ENCODE measurements around the gene CLDN9.
A peak's percentile ranks its signal among the peaks of the same experiment; 100 is the strongest.

The CLDN9 gene

DNA sequence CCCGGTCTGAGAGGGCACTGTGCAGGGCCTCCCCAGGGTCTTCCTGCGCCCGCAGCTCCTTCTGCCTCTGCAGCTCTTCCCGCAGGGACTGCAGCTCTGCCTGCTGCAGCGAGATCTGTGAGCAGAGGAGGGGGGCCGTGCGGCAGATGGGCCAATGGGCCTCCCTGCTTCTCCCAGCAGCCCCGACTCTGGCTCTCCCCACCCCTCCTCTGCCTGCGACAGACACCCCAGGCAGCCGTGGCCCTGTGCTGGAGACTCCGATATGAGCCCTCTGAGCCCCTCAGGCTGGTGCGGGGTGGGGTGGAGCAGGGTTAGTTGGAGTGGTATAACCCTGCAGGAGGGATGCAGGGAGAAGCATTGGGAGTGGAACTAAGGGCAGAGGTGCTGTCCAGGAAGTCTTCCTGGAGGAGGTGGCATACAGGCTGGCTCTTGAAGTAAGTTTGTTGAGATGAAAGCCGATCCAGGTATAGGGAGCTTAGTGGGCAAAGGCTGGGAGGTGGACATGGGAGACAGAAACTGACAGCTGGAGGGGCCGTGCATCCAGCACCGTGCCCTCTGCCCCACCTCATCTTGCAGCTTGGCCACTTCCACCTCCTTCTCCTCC lies 16.1 kb downstream of the CLDN9 start:
- Histone ChIP-seq H3K27me3 (ENCODE audit: insufficient read depth, low read length) (peaks cover 20% of the 10 kb centered on the region), H3K27ac (ENCODE audit: low read depth, low read length) (no peak overlapping the region), H3K4me3 (ENCODE audit: low read length) (no peak overlapping the region), H3K9me3 (ENCODE audit: insufficient read depth, low read depth, low read length) (no peaks in the 10 kb centered on the region), H3K9ac (ENCODE audit: low read depth, low read length) (no peak overlapping the region), H3K4me1 (ENCODE audit: insufficient read depth, low read length) (peaks cover 11% of the 10 kb centered on the region), H3K36me3 (ENCODE audit: insufficient read depth, low read length) (peaks cover 17% of the 10 kb centered on the region)
- WGBS = 62% methylated on average over 15 of the region's 15 CpGs

DNA sequence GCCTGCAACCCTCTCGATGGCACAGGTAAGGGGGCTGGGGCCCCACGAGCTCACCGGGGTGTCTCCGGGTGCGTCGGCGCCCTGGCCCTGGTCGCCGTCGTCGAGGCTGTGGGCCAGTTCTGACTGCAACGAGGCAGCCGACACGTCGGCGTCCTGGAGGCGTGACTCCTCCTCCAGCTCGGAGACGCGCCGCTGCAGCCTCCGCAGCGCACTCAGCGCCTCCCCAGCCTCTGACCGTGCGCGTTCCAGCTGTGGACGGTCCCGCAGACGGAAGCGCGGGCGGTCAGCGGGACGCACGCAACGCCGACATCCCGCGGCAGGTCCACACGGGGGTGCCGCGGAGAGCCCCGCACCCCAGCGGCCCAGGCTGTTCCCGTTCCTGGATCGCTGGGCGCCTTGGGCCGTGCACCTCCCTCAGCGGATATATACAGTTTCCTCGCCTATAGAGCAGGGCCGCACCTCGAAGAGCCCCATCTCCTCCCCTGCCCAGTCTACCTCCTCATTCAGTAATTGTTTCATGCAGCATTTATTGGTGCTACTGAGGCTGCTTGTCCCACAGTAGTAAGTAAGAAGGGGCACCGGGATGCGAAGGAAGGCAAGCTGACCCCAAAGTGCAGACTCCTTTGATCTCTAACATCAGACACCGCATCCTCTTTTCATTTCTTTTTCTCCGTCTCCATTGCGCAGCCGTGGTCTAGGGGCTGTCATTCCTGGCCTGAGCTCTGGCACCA lies 16.9 kb downstream of the CLDN9 start:
- 91% methylated on average over 59 of the region's 59 CpGs for WGBS
- no peak overlapping the region for H3K9ac ChIP-seq (ENCODE audit: low read depth, low read length)
- peaks cover 11% of the 10 kb centered on the region for H3K4me1 ChIP-seq (ENCODE audit: insufficient read depth, low read length)
- H3K9me3 ChIP-seq (ENCODE audit: insufficient read depth, low read depth, low read length) = no peaks in the 10 kb centered on the region
- no peak overlapping the region for H3K27ac ChIP-seq (ENCODE audit: low read depth, low read length)
- peaks cover 17% of the 10 kb centered on the region for H3K36me3 ChIP-seq (ENCODE audit: insufficient read depth, low read length)
- no peak overlapping the region for H3K4me3 ChIP-seq (ENCODE audit: low read length)
- peaks cover 26% of the 10 kb centered on the region for H3K27me3 ChIP-seq (ENCODE audit: insufficient read depth, low read length)

DNA sequence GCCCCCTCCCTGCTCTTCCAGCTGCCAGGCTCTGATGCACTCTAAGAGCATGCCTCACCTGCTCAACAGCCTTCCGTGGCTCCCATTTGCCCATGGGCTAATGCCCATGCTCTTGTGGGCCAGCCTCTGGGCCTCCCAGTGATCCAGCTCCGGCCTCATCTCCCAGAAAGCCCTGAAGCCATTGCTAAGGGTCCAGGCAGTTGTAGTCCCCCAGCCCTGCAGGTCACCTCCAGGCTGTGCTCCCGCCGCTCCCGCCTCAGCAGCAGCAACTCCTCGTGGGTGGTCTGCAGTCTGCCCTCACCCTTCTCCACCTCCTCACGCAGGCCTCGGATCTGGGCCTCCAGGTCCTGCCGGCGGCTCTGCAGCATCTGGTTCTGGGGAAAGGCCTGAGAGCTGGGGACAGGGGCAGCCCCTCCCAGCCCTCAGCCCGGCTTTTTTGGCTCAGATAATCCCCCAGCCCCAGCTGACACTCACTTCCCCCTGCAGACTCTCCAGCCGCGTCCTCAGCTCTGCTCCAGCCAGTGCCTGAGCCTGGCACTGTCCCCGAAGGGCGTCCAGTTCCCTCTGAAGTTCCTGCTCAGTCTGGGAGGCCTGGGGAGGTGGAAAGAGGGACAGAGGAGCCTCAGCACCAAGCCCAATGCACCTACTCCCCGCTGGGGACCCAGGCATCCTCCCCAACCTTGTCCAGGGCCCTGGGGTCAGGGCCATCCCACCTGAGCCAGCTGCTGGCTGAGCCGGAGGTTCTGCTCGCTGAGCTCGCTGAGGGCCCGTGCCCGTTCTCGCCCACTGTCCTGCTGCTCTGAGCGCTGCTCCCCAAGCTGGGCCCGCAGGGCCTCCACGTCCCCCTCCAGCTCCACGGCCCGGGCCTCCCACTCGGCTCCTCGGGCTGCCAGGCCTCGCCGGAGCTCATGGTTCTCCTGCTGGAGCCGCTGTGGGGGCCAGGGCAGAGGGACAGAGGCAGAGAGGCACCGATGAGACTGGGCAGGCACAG lies 17.8 kb downstream of the CLDN9 start:
- H3K4me1 ChIP-seq (ENCODE audit: insufficient read depth, low read length) = peaks cover 11% of the 10 kb centered on the region
- H3K4me3 ChIP-seq (ENCODE audit: low read length) = no peak overlapping the region
- H3K9ac ChIP-seq (ENCODE audit: low read depth, low read length) = no peak overlapping the region
- no peaks in the 10 kb centered on the region for H3K9me3 ChIP-seq (ENCODE audit: insufficient read depth, low read depth, low read length)
- H3K36me3 ChIP-seq (ENCODE audit: insufficient read depth, low read length) = peaks cover 17% of the 10 kb centered on the region
- 89% methylated on average over 33 of the region's 33 CpGs for WGBS
- no peak overlapping the region for H3K27ac ChIP-seq (ENCODE audit: low read depth, low read length)
- peaks cover 32% of the 10 kb centered on the region for H3K27me3 ChIP-seq (ENCODE audit: insufficient read depth, low read length)

DNA sequence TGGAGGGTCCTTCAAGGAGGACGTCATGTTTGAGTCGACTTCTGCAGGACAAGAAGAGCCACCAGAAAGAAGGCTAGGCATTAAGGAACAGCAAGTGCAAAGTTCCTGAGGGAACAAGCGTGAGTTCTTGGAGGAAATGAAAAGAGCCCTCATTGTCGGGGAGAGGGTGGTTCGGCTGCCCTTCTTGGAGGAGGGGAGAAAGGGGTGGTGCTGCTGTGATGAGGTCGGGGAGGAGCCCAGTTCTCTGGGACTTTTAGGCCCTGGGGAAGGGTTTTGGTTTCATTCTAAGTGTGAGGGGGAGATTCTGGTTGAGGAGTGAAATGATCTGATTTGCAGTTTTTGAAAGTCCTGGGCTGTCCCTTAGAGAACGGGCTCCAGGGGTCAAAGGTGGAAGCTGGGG lies 19.9 kb downstream of the CLDN9 start:
- Histone ChIP-seq H3K4me1 (ENCODE audit: insufficient read depth, low read length) (peaks cover 9% of the 10 kb centered on the region), H3K36me3 (ENCODE audit: insufficient read depth, low read length) (no peaks in the 10 kb centered on the region), H3K4me3 (ENCODE audit: low read length) (no peak overlapping the region), H3K9me3 (ENCODE audit: insufficient read depth, low read depth, low read length) (no peaks in the 10 kb centered on the region), H3K27ac (ENCODE audit: low read depth, low read length) (no peak overlapping the region), H3K9ac (ENCODE audit: low read depth, low read length) (no peak overlapping the region), H3K27me3 (ENCODE audit: insufficient read depth, low read length) (peaks cover 53% of the 10 kb centered on the region)
- 73% methylated on average over 7 of the region's 7 CpGs for WGBS

DNA sequence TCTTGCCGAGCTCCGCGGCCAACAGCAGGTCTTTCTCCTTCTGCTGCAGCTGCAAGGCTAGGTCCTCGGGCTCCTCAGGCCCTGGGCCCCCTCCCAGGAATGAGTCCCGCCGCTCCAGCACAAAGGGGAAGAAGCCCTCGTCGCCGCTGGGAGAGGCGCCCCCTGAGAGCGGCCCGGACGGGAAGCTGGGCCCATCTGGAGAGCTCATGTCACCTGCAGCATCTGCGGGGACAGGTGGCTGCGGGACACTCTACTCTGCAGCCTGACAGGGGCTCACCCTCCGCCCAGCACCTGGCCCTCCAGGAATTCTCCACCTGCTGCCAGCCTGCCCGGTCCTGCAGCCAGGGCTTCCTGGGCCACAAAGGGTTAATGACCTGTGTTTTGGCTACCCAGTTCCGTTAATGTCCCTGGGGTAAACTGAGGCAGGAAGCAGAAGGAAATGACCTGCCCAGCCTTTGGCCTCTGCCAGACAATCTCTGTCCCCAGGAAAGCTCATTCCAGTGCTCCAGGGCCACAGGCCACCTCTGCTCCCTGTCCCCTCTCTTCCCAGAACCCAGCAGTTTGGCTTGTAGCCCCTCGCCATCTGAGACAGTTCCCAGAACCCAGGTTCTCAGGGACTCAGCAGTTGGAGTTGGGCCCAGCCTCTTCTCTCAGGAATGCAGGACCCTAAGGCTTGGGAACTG lies 22.7 kb downstream of the CLDN9 start:
- Histone ChIP-seq H3K36me3 (ENCODE audit: insufficient read depth, low read length) (no peaks in the 10 kb centered on the region), H3K27ac (ENCODE audit: low read depth, low read length) (no peak overlapping the region), H3K9ac (ENCODE audit: low read depth, low read length) (no peak overlapping the region), H3K4me3 (ENCODE audit: low read length) (peak overlapping the region; percentile 63), H3K4me1 (ENCODE audit: insufficient read depth, low read length) (peaks cover 5% of the 10 kb centered on the region; the same call in 1 of the 2 replicates), H3K27me3 (ENCODE audit: insufficient read depth, low read length) (peaks cover 51% of the 10 kb centered on the region), H3K9me3 (ENCODE audit: insufficient read depth, low read depth, low read length) (no peaks in the 10 kb centered on the region)
- WGBS = 63% methylated on average over 19 of the region's 19 CpGs

DNA sequence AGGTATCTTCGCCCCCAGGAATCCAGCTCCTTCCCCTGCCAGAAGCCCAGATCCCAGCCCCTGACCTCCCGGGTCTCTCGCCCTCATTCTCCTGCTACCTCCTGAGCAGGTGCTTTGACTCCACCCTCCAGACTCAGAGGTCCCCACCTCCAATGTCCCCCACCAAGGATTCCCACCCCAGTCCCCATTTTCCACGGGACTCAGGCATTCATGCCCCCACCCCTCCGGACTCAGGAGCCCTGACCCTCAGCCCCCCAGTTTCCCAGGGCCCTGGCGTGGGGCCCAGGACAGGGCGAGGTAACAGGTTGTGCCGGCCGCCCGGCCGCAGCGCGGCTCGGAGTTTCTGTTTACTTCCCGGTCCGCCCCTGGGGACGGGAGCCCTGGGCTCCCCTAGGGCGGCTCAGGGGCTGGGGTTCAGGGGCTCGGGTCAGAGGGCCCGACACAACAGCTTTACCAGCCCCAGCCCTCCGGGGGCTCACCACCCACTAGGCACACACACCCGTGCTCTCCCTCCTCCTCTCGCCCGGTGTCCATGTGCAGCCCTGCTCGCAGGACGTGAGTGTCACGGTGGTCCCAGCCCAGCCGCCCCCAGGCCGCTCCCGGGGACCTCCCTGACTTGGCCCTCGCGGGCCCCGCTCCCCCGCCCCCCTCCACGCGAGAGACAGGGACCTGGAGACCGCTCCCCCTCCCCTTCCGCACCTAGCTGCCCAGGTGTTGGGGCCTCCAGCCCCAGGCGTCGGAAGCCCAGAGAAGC lies 23.4 kb downstream of the CLDN9 start:
- peaks cover 5% of the 10 kb centered on the region; the same call in 1 of the 2 replicates for H3K4me1 ChIP-seq (ENCODE audit: insufficient read depth, low read length)
- H3K27me3 ChIP-seq (ENCODE audit: insufficient read depth, low read length) = peaks cover 51% of the 10 kb centered on the region
- H3K9me3 ChIP-seq (ENCODE audit: insufficient read depth, low read depth, low read length) = no peaks in the 10 kb centered on the region
- WGBS = 9% methylated on average over 40 of the region's 40 CpGs
- peak overlapping the region; percentile 63 for H3K4me3 ChIP-seq (ENCODE audit: low read length)
- H3K9ac ChIP-seq (ENCODE audit: low read depth, low read length) = peak overlapping the region; percentile 38; the same call in 1 of the 2 replicates
- no peak overlapping the region for H3K27ac ChIP-seq (ENCODE audit: low read depth, low read length)
- no peaks in the 10 kb centered on the region for H3K36me3 ChIP-seq (ENCODE audit: insufficient read depth, low read length)

DNA sequence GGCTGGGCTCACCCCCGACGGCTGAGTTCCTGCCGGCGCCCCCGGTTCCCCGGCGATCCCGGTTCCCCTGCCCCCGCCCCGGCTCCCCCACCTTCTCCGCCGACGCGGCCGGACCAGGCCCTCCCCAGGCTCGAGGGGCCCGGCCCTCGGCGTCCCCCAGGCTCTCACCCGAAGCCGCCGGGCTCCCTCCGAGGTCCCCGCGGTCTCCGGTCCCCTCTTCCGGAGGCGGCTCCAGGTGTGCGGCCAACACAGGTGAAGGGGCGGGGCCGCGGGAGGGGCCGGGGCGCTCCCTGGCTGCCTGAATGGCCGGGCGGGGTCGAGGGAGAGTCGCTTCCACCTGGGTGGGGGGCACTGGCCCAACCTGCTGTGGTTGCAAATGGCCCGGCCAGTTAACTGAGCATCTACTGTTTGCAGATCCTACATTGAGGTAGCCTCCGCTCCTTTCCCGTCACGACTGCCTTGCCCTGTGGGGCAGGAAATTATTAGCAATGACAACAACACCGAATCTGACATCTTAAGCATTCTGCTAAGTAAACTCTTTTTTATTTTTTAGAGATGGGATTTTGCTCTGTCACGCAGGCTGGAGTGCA lies 24.1 kb downstream of the CLDN9 start, which contains the start of gene BICDL2:
Gene BICDL2 (minus strand): TSS at position 219 of the 590 bp plus-strand sequence. CDS start 1,448 bp downstream, outside the sequence.
- H3K27me3 ChIP-seq (ENCODE audit: insufficient read depth, low read length) = peaks cover 53% of the 10 kb centered on the region
- no peaks in the 10 kb centered on the region for H3K36me3 ChIP-seq (ENCODE audit: insufficient read depth, low read length)
- peak within 1 kb of the TSS; percentile 38; the same call in 1 of the 2 replicates for H3K9ac ChIP-seq (ENCODE audit: low read depth, low read length)
- peak within 1 kb of the TSS; percentile 63 for H3K4me3 ChIP-seq (ENCODE audit: low read length)
- H3K27ac ChIP-seq (ENCODE audit: low read depth, low read length) = no peak within 1 kb of the TSS
- 9% methylated on average over 44 of the region's 44 CpGs for whole genome bisulfite sequencing
- H3K9me3 ChIP-seq (ENCODE audit: insufficient read depth, low read depth, low read length) = no peaks in the 10 kb centered on the region
- H3K4me1 ChIP-seq (ENCODE audit: insufficient read depth, low read length) = peaks cover 5% of the 10 kb centered on the region; the same call in 1 of the 2 replicates

DNA sequence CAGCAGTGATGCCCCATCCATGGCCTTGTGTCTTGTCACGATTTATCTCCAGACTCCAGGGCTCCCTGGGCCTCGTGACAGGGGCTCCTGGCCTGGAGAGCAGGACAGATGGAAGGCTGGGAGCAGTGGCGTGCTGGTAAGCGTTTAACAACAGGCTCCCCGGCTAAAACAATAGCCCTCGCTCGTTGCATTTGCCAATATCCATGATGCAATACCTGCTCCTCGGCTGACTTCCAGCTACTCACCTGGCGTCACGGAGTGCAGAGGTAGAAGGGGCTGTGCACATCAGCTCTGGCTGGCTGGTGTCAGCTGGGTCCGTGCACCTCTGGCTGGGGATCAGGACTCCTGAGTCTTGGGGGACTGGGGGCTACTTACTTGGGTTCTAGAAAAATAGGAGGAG lies 25.5 kb downstream of the CLDN9 start:
- H3K27ac ChIP-seq (ENCODE audit: low read depth, low read length) = peak overlapping the region; percentile 52; the same call in 1 of the 2 replicates
- no peaks in the 10 kb centered on the region for H3K36me3 ChIP-seq (ENCODE audit: insufficient read depth, low read length)
- H3K9me3 ChIP-seq (ENCODE audit: insufficient read depth, low read depth, low read length) = no peaks in the 10 kb centered on the region
- peaks cover 58% of the 10 kb centered on the region for H3K27me3 ChIP-seq (ENCODE audit: insufficient read depth, low read length)
- 68% methylated on average over 11 of the region's 11 CpGs for WGBS
- no peak overlapping the region for H3K4me3 ChIP-seq (ENCODE audit: low read length)
- H3K4me1 ChIP-seq (ENCODE audit: insufficient read depth, low read length) = peaks cover 5% of the 10 kb centered on the region; the same call in 1 of the 2 replicates
- peak overlapping the region; percentile 14; the same call in 1 of the 2 replicates for H3K9ac ChIP-seq (ENCODE audit: low read depth, low read length)

DNA sequence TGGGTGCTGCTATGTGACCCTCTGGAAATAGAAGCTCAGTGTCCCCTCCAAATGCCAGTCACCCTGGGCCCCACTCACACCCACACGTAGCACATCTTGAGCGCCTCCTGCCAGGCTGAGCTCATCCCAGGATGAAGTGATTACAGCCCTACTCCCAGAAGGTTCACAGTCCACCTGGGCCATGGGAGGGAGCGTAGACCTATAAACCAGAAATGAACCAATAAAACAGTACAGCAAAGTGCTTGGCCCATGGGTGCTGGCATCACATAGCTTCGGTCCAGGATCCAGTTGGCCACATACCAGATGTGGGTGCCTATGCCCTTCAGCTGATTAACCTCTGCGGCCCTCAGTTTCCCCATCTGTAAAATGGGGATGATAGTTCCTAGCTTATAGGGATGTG lies 26.2 kb downstream of the CLDN9 start:
- WGBS = 91% methylated on average over 5 of the region's 5 CpGs
- H3K4me3 ChIP-seq (ENCODE audit: low read length) = no peak overlapping the region
- H3K9me3 ChIP-seq (ENCODE audit: insufficient read depth, low read depth, low read length) = no peaks in the 10 kb centered on the region

More for the DNA sequence above, 26.2 kb downstream of the CLDN9 start:
- Histone ChIP-seq H3K27ac (ENCODE audit: low read depth, low read length) (no peak overlapping the region; the same call in 1 of the 2 replicates), H3K4me1 (ENCODE audit: insufficient read depth, low read length) (peaks cover 5% of the 10 kb centered on the region; the same call in 1 of the 2 replicates), H3K9ac (ENCODE audit: low read depth, low read length) (no peak overlapping the region), H3K27me3 (ENCODE audit: insufficient read depth, low read length) (peaks cover 63% of the 10 kb centered on the region), H3K36me3 (ENCODE audit: insufficient read depth, low read length) (no peaks in the 10 kb centered on the region)

Measured in HUES64 (cell line).